Fibroblast of the aortic adventitia (primary cell): Measurements from ENCODE around the gene CEP83. TPM values are rescaled to one million over a fixed set of nuclear protein-coding genes. Genes with fewer than 3 reads are reported as not detected.

Experiments used
- DNase-seq: peaks from one replicate; pipeline ENCODE4 v3.0.0-alpha.2; 2010; ENCODE audit warnings: low read depth
- H3K4me3 ChIP-seq: 2 replicates; pipeline ENCODE4 v1.5.1; 2011; ENCODE audit warnings: low read depth, mild to moderate bottlenecking, control low read depth, low read length, moderate library complexity
- CTCF ChIP-seq: IDR thresholded peaks from 2 replicates; pipeline ENCODE4 v1.5.1; 2011; ENCODE audit warnings: mild to moderate bottlenecking, low read length, control low read depth, inconsistent platforms; ENCODE audit not compliant: insufficient read depth
- total RNA-seq: library from RNA; depleted of rRNA; stranded (reverse); fragments of >200 nt; gene quantifications from 2 replicates; pipeline ENCODE4 v1.2.3, GENCODE V29; 2012; ENCODE audit warnings: low replicate concordance

The CEP83 gene
- total RNA-seq, 1 donor = 15.8 TPM

DNA sequence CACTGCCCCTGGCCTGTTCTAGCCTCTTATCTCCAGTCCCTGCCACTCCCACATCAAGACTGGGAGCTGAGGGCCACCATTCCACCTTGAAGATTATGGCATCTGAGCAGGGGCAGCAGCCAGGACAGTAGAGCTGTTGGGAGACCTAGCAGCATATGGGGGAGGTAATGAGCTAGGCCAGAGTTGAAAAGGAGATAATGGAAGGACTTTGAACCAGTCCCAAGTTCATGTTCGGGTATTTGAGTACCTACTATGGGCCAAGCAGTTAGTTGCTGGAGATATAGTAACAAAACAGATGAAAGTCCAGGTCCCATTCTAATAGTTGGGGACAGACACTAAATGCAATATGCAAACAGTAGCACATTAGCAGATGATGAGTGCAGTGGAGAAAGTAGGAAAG is 159.8 kb downstream of the CEP83 start:
- TF ChIP-seq CTCF = no peak
- no peak overlapping the region for H3K4me3 ChIP-seq
- no peak for DNase-seq

- peak; percentile 74 for DNase-seq
- TF ChIP-seq CTCF = no peak
- no peak overlapping the region for H3K4me3 ChIP-seq
Measured at GRCh38 chr12:94297876-94298505, 161.7 kb downstream of the CEP83 start.

- DNase-seq = no peak
- no peak overlapping the region for H3K4me3 ChIP-seq
- no peak for TF ChIP-seq CTCF
Measured at GRCh38 chr12:94297096-94297699, 162.5 kb downstream of the CEP83 start.

DNA sequence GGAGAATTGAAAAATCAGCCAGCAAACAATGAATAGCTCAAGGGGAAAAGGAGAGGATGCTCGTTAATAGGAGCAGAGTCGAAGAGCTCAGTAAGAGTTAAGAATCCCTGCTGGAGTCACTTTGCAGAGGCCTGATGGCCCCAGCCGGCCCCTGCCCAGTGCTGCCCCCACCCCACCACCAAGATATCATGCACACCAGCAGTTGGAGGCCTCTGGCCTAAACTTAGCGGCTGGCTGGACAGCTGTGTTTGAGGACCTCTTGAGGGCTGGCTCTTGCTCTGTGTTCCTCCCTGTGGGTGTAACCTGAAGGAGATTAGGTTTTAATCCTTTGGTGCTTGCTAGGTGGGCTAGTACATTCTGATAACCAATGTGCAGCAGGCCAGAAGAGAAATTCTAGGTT is 169.3 kb downstream of the CEP83 start:
- H3K4me3 ChIP-seq = no peak overlapping the region
- TF ChIP-seq CTCF = no peak
- DNase-seq = no peak

GRCh38 chr12:94289461-94290312 is 170.0 kb downstream of the CEP83 start:
- TF ChIP-seq CTCF = no peak
- DNase-seq = peak; percentile 95
- no peak overlapping the region for H3K4me3 ChIP-seq

DNA sequence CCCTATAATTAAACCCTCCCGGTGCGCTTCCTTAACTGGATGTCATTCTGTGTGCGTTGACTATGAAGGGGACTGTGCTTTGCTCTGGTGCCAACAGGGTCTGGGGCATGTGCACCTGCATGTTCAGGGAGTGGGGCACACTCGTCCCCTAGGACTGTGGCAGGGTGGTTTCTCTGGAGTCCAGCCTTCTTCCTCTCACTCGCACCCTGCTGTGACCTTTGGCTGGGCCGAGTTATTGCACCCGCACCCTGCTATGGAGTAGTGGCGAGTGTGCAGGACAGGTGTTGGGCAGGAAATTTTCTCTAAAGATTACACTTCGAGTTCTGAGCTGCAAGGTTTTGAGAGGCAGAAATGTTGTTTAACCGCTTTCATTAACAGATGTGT is 172.4 kb downstream of the CEP83 start:
- no peak overlapping the region for H3K4me3 ChIP-seq
- TF ChIP-seq CTCF = no peak
- no peak for DNase-seq
